HepG2 (cell line): ENCODE data around the gene FEM1C. TPM values are rescaled to one million over a fixed set of nuclear protein-coding genes. Genes with fewer than 3 reads are reported as not detected.
A peak's percentile ranks its signal among the peaks of the same experiment; 100 is the strongest.

Source experiments
- AHR ChIP-seq: IDR thresholded peaks from 2 replicates; pipeline ENCODE4 v1.6.1; 2018; ENCODE audit warnings: missing genetic modification reagents, missing compliant biosample characterization
- ATF4 ChIP-seq, 2 experiments: fragments of 450-650 bp in 1 of 2; sonication (generic) in 1 of 2; formaldehyde crosslinking; IDR thresholded peaks; 2 replicates each; pipeline versions ENCODE4 v1.5.0 to v1.8.0; 2020 to 2022; ENCODE audit warnings: mild to moderate bottlenecking in 1 of 2, missing genetic modification reagents in 1 of 2
- DZIP1 ChIP-seq: sonication (generic); formaldehyde crosslinking; IDR thresholded peaks from 2 replicates; pipeline ENCODE4 v1.5.0; 2020; ENCODE audit warnings: mild to moderate bottlenecking, missing genetic modification reagents
- ETV5 ChIP-seq: IDR thresholded peaks from 2 replicates; pipeline ENCODE4 v1.6.1; 2018; ENCODE audit warnings: missing biosample characterization, missing genetic modification reagents, inconsistent platforms, borderline replicate concordance
- HDAC1 ChIP-seq: sonication (generic); formaldehyde crosslinking; IDR thresholded peaks from 2 replicates; pipeline ENCODE4 v1.5.1; 2020; ENCODE audit warnings: mild to moderate bottlenecking, missing genetic modification reagents
- KLF12 ChIP-seq: sonication (generic); formaldehyde crosslinking; IDR thresholded peaks from 2 replicates; pipeline ENCODE4 v1.4.0; 2020; ENCODE audit warnings: missing genetic modification reagents, borderline replicate concordance
- MAF1 ChIP-seq: sonication (generic); formaldehyde crosslinking; IDR thresholded peaks from 2 replicates; pipeline ENCODE4 v1.5.0; 2020; ENCODE audit warnings: missing genetic modification reagents, borderline replicate concordance
- MAFF ChIP-seq: IDR thresholded peaks from 2 replicates; pipeline ENCODE4 v1.6.1; 2011; ENCODE audit warnings: low read depth, low read length, improper control_type of control experiment
- NCOA2 ChIP-seq: sonication (generic); formaldehyde crosslinking; IDR thresholded peaks from 2 replicates; pipeline ENCODE4 v1.8.0; 2022; ENCODE audit warnings: inconsistent platforms
- NCOR1 ChIP-seq: fragments of 200-600 bp; sonication (generic); IDR thresholded peaks from 2 replicates; pipeline ENCODE4 v1.7.0; 2017; ENCODE audit warnings: antibody characterized with exemption, low read length, borderline replicate concordance
- SOX5 ChIP-seq: IDR thresholded peaks from 2 replicates; pipeline ENCODE4 v1.6.1; 2016; ENCODE audit warnings: borderline replicate concordance
- TBX2 ChIP-seq: sonication (generic); formaldehyde crosslinking; IDR thresholded peaks from 2 replicates; pipeline ENCODE4 v1.5.0; 2020; ENCODE audit warnings: missing genetic modification reagents, mild to moderate bottlenecking, borderline replicate concordance
- ZFP1 ChIP-seq: IDR thresholded peaks from 2 replicates; pipeline ENCODE4 v1.6.1; 2016
- ZFP90 ChIP-seq: sonication (generic); formaldehyde crosslinking; IDR thresholded peaks from 2 replicates; pipeline ENCODE4 v1.8.0; 2022; ENCODE audit warnings: missing genetic modification reagents, mild to moderate bottlenecking, inconsistent platforms, borderline replicate concordance
- ZKSCAN5 ChIP-seq: sonication (generic); formaldehyde crosslinking; IDR thresholded peaks from 2 replicates; pipeline ENCODE4 v1.5.1; 2020; ENCODE audit warnings: mild to moderate bottlenecking, missing genetic modification reagents
- ZMYM2 ChIP-seq: sonication (generic); formaldehyde crosslinking; IDR thresholded peaks from 2 replicates; pipeline ENCODE4 v1.8.0; 2022; ENCODE audit warnings: mild to moderate bottlenecking, missing genetic modification reagents
- ZNF18 ChIP-seq: sonication (generic); formaldehyde crosslinking; IDR thresholded peaks from 2 replicates; pipeline ENCODE4 v1.8.0; 2022; ENCODE audit warnings: mild to moderate bottlenecking, missing genetic modification reagents; ENCODE audit not compliant: insufficient replicate concordance
- ZNF446 ChIP-seq: sonication (generic); formaldehyde crosslinking; IDR thresholded peaks from 2 replicates; pipeline ENCODE4 v1.5.0; 2020; ENCODE audit warnings: mild to moderate bottlenecking, missing genetic modification reagents
- ZNF616 ChIP-seq: sonication (generic); formaldehyde crosslinking; IDR thresholded peaks from 2 replicates; pipeline ENCODE4 v1.5.0; 2020; ENCODE audit warnings: low read depth, mild to moderate bottlenecking, missing genetic modification reagents
- polyA plus RNA-seq, 8 experiments: library from polyadenylated mRNA; depleted of rRNA in 3 of 8; stranded (reverse) in 7 of 8; unstranded in 1 of 8; fragments of >200 nt; fragmentation: Illumina TruSeq in 4 of 8; extraction: Trizol in 4 of 8; gene quantifications; 2 replicates each; pipeline versions ENCODE4 v1.2.1 to v1.2.3, GENCODE V29; 2011 to 2016; ENCODE audit warnings: low read depth in 4 of 8, missing spikeins in 1 of 8, mixed read lengths in 1 of 8; ENCODE audit not compliant: insufficient read depth in 1 of 8
- total RNA-seq, 5 experiments: library from RNA; depleted of rRNA; stranded (reverse); fragments of >200 nt; fragmentation: Illumina TruSeq; extraction: Trizol; gene quantifications; 2 replicates each; pipeline ENCODE4 v1.2.3, GENCODE V29; 2016; ENCODE audit warnings: low read depth in 1 of 5
- TF ChIP-seq, protein P1 (sequence below): IDR thresholded peaks from 2 replicates; pipeline ENCODE4 v1.6.1; 2018; ENCODE audit warnings: missing genetic modification reagents
- TF ChIP-seq, protein P2 (sequence below), 2 experiments: sonication (generic) in 1 of 2; formaldehyde crosslinking in 1 of 2; IDR thresholded peaks; 2 replicates each; pipeline versions ENCODE4 v1.4.0 to v1.6.1; 2018 to 2020; ENCODE audit warnings: missing genetic modification reagents in 2 of 2, borderline replicate concordance in 1 of 2, low read depth in 1 of 2, mild to moderate bottlenecking in 1 of 2, missing biosample characterization in 1 of 2

Gene FEM1C
- total and polyA plus RNA-seq, 2 of the 13 experiments (the other 11 are each of a cell fraction or from before 2014, with no cell fraction given), result 5.5 to 8.3 TPM

DNA sequence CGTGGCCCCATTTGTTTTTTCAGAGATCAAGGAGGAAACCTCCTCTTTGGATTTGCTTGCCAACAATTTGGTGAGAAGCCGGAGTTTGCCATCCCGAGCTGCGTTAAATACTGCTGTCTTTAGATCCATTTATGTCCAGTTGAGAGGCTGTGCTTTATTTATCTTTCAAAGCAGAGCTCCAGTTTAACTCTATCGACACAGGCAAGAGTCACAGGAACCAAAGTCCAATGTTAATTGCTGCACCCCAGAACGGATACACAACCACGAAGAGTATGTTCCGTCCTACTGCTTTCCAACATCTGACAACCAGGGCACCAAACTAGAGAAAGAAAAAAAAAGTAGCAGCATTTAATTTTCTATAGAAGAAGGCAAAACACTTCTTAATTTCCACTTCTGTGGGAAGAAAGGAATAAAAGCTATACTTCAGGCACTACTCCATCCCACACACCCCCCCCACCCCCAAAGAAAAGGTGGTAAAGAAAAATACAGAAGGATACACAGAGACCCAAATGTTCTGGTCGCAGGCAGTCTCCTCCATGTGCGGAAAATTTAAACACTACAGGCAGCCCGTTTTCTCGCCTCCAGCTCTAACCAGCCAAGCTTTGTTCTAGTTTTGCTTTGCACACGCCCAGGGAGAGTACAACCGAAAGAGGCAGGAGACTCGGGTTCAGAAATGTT lies 1.1 kb downstream of the FEM1C start (continued):
- no peak for TF ChIP-seq MAF1 (CRISPR knock-in tag)
- peak; percentile 36; the same call in 1 of the 2 replicates for TF ChIP-seq SOX5 (CRISPR knock-in tag)
- TF ChIP-seq, protein P1, sequence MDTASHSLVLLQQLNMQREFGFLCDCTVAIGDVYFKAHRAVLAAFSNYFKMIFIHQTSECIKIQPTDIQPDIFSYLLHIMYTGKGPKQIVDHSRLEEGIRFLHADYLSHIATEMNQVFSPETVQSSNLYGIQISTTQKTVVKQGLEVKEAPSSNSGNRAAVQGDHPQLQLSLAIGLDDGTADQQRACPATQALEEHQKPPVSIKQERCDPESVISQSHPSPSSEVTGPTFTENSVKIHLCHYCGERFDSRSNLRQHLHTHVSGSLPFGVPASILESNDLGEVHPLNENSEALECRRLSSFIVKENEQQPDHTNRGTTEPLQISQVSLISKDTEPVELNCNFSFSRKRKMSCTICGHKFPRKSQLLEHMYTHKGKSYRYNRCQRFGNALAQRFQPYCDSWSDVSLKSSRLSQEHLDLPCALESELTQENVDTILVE (CRISPR knock-in tag), result no peak
- TF ChIP-seq HDAC1 (CRISPR knock-in tag), result peak; percentile 54; the same call in 1 of the 2 replicates
- TF ChIP-seq ZNF616 (CRISPR knock-in tag), result no peak
- no peak for TF ChIP-seq AHR (CRISPR knock-in tag)
- TF ChIP-seq ZFP1 (CRISPR knock-in tag), result peak; percentile 44; the same call in 1 of the 2 replicates
- TF ChIP-seq NCOA2 (CRISPR knock-in tag), result peak; percentile 41; the same call in 1 of the 2 replicates
- TF ChIP-seq ATF4 (CRISPR knock-in tag; IDR thresholded peaks at IDR 0.05), result no peak
- TF ChIP-seq ZMYM2 (CRISPR knock-in tag), result no peak
- TF ChIP-seq NCOR1, result peak; percentile 63; the same call in 1 of the 2 replicates
- TF ChIP-seq DZIP1, result no peak
- no peak for TF ChIP-seq ZKSCAN5
- TF ChIP-seq ZNF18, result peak; percentile 26
- TF ChIP-seq ZFP90, result no peak
- no peak for TF ChIP-seq KLF12 (CRISPR knock-in tag)
- TF ChIP-seq ETV5 (CRISPR knock-in tag), result peak; percentile 48; the same call in 1 of the 2 replicates
- no peak for TF ChIP-seq MAFF
- TF ChIP-seq, protein P2, sequence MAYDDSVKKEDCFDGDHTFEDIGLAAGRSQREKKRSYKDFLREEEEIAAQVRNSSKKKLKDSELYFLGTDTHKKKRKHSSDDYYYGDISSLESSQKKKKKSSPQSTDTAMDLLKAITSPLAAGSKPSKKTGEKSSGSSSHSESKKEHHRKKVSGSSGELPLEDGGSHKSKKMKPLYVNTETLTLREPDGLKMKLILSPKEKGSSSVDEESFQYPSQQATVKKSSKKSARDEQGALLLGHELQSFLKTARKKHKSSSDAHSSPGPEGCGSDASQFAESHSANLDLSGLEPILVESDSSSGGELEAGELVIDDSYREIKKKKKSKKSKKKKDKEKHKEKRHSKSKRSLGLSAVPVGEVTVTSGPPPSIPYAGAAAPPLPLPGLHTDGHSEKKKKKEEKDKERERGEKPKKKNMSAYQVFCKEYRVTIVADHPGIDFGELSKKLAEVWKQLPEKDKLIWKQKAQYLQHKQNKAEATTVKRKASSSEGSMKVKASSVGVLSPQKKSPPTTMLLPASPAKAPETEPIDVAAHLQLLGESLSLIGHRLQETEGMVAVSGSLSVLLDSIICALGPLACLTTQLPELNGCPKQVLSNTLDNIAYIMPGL (CRISPR knock-in tag; IDR thresholded peaks at IDR 0.05; ENCODE audit: borderline replicate concordance in 1 of 2, low read depth in 1 of 2), result peak in 1 of 2 experiments; percentile 37; a peak in 1 of 4 replicates
- no peak for TF ChIP-seq ZNF446 (CRISPR knock-in tag)
- 0 out of 2 replicates have a peak, but pooled peaks have one; percentile 7 for TF ChIP-seq TBX2 (CRISPR knock-in tag)
